Pulmonary artery endothelial cell (primary cell): ENCODE measurements around the gene JAG2. TPM values are rescaled to one million over a fixed set of nuclear protein-coding genes. Genes with fewer than 3 reads are reported as not detected.

Source experiments
- DNase-seq: peaks from one replicate; pipeline ENCODE4 v3.0.0-alpha.2; 2011; ENCODE audit warnings: low read depth, low spot score
- total RNA-seq: library from RNA; depleted of rRNA; stranded (reverse); fragments of >200 nt; gene quantifications from 2 replicates; pipeline ENCODE4 v1.2.3, GENCODE V29; 2014

Gene JAG2
- total RNA-seq, 1 donor from 2014 or later = 46.9 TPM

DNA sequence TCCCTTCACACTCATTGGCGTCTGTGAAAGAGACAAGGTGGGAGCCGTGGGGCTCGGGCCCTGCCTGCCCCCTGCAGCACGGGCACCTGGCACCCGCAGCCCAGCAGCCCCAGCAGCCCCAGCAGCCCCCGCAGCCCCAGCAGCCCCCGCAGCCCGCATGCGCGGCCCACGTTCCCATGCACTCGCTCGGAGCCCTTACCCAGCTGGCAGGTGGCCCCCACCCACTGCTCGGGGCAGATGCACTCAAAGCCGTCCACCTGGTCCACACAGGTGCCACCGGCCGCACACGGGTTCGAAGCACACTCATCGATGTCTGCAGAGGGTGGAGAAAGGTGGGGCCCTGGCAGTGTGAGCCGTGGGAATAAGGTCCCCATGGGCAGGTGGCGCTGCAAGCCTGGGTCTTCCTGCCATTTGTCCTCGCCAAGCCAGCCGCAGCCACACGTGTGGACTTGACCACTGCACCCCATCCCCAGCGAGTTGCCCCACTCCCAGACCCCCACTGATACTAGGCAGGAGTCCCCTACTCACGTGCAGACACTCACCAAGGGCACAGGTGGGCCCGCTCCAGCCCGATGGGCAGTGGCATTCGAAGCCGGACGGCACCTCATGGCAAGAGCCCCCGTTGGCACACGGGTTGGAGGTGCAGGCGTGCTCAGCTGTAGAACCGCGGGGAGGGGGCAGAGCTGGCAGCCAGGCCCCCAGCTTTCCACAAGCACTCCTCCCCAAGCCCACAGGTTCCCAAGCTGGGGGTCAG is 17.3 kb downstream of the JAG2 start:
- no peak for DNase-seq

DNA sequence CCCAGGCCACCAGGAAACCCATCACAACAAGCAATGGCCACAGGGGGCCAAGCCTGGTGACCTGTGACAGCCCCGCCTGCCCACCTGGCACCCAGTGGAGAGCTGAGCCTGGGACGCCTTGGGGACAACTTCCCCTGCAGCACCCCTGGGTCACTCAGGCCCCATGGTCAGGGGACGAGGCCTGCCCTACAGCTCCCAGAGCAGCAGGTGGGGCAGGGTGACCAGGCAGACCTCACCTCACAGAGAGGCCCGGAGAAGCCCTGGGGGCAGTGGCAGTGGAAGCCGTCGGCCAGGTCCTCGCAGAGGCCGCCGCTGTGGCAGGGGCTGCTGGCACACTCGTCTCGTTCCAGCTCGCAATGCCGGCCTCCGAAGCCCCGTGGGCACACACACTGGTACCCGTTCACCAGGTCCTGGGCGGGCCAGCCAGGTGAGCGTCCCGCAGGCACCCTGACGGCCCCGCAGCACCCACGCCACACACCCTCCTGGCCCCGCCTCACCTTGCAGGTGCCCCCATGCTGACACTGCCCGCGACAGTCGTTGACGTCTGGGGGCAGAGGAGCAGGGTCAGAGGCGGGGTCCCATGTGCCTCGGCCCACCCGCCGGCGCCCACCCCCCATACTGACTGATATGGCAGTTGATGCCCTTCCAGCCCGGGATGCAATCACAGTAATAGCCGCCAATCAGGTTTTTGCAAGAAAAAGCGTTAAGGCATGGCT is 18.1 kb downstream of the JAG2 start:
- no peak for DNase-seq

GRCh38 chr14:105150026-105150367 is 18.6 kb downstream of the JAG2 start:
- no peak for DNase-seq

DNA sequence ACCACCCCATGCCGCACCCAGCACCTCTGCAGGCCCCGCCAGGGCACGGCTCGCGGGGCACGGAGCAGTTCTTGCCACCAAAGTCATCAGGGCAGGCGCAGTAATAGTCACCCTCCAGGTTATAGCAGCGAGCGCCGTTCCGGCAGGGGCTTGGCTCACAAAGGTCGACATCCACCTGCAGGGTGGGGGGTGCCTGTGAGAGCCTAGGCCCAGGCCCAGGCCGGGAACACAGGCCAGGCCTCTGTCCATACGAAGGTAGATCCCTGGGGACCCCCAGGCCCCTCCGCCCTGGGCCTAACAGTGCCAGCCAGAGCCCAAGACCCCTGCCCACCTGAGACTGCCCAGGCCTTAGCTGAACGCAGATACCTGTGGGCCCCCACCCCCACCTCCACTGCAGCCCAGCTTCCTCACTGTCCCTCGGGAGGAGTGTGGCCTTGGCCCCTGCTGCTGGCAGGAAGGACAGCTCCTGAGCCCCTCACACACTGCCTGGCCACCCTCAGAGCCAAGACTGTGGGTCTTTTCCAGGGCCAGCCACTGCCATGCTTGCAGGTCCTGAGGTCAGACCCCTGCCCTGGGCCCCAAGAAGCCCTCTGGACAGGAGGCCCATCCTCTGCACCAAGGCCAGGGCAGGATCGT is 19.3 kb downstream of the JAG2 start:
- DNase-seq = no peak

DNA sequence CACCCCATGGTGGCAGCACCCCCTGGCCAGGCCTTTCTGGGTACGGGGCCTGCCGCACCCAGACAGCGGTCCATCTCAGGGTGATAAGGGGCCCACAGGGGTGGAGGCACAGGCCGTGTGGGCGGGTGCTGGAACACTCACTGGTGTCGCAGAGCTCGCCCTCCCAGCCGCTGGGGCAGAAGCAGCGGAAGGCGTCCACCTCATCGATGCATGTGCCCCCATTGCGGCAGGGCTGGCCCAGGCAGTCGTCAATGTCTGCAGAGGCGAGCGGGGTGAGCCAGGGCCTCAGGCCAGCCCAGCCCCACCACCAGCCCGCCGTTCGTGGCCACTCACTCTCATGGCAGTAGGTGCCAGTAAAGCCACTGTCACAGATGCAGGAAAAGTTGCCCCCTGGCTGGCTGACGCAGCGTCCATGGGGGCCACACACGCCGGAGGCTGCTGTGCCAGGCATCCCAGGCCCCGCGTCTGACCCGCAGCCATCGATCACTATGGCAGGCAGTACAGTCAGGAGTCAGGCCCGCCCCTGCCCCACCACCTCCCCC is 19.9 kb downstream of the JAG2 start:
- DNase-seq = no peak

DNA sequence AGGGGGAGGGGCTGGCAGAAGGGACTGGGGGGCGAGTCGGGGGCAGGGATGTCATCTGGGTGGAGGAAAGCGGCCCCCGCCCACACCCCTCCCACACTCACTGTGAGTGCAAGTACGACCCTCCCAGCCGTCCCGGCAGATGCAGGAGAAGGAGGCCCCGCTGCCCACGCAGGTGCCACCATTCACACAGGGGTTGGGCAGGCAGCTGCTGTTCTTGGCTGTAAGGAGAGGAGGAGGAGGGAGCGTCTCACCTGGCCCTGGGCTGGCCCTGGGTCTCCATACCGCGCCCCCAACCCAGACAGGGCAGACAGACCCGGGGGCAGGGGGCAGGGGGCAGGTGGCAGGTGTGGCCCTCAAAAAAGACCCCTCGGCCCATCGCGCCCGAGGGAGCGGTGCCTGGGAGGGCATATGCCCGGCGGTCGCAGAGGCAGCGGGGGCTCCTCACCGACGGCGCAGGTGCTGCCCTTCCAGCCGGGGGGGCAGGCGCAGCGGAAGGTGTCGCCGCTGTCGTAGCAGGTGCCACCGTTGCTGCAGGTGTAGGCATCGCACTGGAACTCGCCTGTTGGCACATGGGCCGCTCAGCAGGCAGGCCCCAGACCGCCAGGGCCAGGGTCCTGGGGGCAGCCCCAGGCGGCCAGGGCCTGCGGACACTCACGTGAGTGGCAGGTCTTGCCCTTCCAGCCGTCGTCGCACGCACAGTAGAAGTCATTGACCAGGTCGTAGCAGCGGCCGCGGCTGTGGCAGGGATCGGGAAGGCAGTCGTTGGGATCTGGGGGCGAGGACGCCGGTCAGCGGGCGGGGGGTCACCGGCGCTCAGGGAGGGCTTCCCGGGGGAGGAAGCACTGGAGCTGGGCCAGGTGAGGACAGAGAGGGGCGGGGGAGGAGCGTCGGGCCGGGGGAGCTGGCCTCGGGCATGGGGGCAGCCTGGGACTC is 20.6 kb downstream of the JAG2 start:
- no peak for DNase-seq

DNA sequence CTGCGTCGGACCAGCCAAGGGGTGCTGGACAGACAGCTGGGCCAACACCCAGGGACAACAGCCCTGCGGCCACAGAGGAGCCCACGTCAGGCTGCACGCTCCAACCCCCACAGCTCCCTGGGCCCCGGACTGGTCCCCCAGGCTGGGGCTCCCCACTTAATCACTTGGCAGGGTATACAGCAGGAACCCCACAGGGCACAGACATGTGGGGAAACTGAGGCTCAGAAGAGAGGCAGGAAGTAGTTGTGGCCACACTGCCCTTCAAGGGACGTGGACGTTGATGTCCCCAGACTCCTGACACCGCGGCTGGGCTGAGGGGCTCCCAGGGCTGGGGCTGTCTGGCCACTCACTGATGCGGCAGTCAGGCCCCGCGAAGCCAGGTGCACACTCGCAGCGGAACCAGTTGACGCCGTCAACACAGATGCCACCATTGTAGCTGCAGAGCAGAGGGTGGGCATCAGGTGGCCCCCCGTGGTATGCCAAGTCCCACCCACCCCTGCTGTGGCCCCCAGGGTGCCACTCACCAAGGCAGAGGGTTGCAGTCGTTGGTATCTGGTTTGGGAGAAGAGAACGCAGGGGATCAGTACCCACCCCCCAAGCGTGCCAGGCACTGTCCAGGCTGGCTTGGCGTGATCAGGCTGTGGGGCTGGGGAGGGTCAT is 21.5 kb downstream of the JAG2 start:
- DNase-seq = no peak

- DNase-seq = no peak
Measured at GRCh38 chr14:105146181-105146975, 22.2 kb downstream of the JAG2 start.

- DNase-seq = no peak
Measured at GRCh38 chr14:105145381-105146180, 23.0 kb downstream of the JAG2 start.

DNA sequence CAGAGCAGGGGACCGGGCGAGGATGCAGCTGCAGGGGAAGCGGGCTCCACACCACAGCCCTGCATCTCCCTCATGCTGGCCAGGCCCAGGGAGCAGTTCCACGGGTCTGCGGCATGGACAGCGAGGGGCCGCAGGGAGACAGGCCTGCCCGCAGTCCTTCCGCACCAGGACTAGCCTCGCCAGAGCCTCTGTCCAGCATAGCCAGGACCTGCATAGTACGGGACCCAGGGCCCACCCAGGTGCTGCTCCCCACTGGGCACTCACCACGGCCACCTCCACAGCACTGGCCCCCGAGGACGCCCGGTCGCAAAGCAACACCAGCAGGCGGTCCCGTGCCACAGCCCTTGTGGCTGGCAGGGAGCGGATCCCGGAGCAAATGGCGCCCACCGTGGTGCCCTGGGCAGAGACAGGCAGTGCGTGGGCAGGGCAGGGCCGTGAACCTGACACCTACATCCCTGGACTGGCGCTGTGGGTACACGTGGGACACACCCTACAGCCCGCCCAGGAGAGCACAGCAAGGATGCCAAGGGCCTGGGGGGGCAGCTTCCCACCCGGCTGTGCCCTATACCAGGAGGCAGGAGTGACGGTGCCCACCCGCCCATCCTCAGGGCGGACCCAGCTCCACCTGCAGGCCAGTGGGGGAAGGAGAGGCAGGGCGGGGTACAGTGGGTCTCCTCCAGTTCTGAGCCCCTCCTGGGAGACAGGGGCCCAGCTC is 23.8 kb downstream of the JAG2 start:
- DNase-seq = no peak

GRCh38 chr14:105144026-105144665 is 24.4 kb downstream of the JAG2 start:
- DNase-seq = no peak

- no peak for DNase-seq
Measured at GRCh38 chr14:105143451-105144025, 25.0 kb downstream of the JAG2 start.

- DNase-seq = no peak
Measured at GRCh38 chr14:105142651-105143450, 25.7 kb downstream of the JAG2 start.

DNA sequence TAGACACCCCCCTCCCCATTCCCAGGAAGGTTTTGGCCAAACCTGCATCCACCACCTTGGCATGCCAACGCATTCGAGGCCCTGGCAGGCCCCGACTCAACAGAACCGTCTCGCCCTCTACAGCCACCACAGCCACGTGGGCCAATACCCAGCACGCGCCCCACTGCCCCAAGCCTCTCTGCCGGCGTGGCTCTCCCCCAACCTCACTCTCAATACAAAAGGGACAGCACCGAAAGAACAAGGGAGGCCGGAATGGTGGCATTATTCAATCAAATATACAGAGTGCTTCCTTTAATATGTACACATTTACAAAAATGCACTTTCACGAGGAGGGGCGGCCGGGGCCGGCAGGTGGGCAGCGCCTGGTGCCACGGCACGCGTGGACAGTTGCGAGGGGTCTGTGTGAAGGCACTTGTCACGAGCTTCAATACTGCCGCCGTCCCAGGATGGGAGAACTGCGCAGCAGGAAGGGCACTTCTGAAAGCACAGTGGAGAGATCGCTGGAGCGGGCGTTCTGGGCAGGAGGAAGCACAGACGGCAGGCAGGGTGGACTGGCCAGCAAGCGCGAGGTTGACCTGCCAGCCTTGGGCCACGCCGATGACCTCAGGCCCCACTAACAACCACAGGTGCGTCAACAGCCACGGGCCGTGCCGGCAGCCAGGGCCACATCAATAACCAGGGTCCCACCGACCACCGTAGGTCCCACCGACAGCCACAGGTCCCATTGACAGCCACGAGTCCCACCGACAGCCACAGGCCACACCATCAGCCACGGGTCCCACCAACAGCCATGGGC is 26.9 kb downstream of the JAG2 start:
- no peak for DNase-seq

GRCh38 chr14:105141026-105141425 is 27.6 kb downstream of the JAG2 start:
- no peak for DNase-seq

GRCh38 chr14:105140581-105140980 is 28.0 kb downstream of the JAG2 start:
- no peak for DNase-seq
